Epithelial cell of prostate (primary cell): ENCODE data around the gene DAGLA.

Experiments
- DNase-seq: peaks from one replicate; pipeline ENCODE4 v3.0.0-alpha.2; 2011; ENCODE audit warnings: low read depth, low spot score
- H3K27ac ChIP-seq: fragments of 450-650 bp; 2 replicates; pipeline ENCODE4 v1.5.1; 2017; ENCODE audit warnings: mild to moderate bottlenecking

DAGLA gene

DNA sequence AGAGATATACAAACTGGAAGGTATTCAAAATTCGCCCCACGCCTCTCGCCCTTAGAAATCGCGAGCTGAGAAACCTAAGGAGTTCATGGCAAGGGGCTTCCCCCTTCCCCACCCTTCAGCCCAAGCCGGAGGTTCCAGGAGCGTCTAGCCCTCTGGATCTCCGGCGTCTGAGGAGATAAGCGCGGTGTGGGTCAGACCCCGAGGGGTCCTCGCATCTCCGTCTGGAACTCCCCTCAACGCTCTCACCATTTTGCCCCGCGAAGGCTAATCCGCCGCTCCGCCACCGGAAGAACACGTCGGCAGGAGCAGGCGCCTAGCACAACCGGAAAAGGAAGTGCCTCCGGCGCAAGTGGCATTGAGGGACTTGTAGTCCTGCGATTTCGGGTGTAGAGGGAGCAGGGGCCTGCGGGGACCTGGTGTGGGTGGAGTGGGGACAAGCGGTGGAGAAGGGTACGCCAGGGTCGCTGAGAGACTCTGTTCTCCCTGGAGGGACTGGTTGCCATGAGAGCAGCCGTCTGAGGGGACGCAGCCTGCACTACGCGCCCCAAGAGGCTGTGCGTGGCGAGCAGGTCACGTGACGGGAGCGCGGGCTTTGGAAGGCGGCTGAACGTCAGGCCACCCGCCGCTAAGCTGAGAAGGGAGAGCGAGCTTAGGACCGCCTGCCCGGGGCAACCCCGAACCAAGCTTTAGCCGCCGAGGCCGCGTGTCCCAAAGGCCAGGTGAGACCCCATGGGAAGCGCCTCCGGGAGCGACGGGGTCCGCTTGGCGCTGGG, 112.3 kb downstream of the DAGLA start, which contains the start of the genes FEN1 and TMEM258:
FEN1 (plus strand) TSS at position 602 of the 773 bp plus-strand sequence. CDS start 2,451 bp downstream, outside the sequence.
TMEM258 (minus strand) TSS at position 290 of the 773 bp plus-strand sequence; CDS start at position 249, 41 bp downstream.
- peak; percentile 83 for DNase-seq
- H3K27ac ChIP-seq, result peak within 1 kb of the TSS; percentile 89

GRCh38 chr11:61793083-61793828, 113.1 kb downstream of the DAGLA start:
- no peak for DNase-seq

DNA sequence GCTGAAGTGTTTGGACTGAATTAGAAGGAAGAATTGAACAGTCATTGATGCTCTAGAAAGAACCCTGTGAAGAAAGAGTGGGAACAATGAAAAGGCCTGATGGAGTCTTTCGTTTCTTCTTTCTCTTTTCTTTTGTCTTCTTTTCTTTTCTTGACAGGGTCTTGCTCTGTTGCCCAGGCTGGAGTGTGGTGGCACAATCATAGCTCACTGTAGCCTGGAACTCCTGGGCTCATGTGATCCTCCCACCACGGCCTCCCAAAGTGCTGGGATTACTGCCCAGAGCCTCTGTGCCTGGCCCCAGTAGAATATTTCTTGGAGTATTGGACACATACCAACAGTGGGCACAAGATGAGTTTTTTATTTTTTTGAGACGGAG, 113.6 kb downstream of the DAGLA start:
- no peak overlapping the region for H3K27ac ChIP-seq

More at GRCh38 chr11:61793083-61793828, 113.1 kb downstream of the DAGLA start:
- H3K27ac ChIP-seq, result peak overlapping the region; percentile 89

DNA sequence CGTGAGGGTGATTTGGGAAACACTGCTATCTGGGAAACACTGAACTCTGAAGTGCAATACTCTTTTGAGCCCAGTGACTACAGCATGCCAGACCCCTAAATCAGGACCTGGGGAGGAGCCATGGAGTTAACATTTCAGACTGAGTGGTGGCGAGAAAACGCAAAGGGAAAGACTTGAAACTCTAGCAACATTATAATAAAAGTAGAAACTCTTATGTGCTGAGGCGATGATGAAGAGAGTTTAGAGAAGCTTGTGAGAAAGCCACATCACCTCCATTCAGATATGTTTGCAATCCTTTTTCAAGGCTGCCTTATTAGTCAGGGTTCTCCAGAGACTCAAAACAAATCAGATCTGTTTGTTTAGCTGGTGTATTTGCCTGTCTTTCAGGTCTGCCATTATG, 114.4 kb downstream of the DAGLA start:
- no peak for DNase-seq
- H3K27ac ChIP-seq, result no peak overlapping the region

More for the DNA sequence above, 113.6 kb downstream of the DAGLA start:
- no peak for DNase-seq

- DNase-seq, result no peak
- H3K27ac ChIP-seq, result no peak overlapping the region
These were observed 115.3 kb downstream of the DAGLA start for GRCh38 chr11:61795459-61795858.

GRCh38 chr11:61795876-61796526, 115.8 kb downstream of the DAGLA start:
- H3K27ac ChIP-seq, result no peak overlapping the region
- no peak for DNase-seq
